Left lung (tissue), 10 donors: ENCODE results near the gene MRPL10. TPM values are rescaled to one million over a fixed set of nuclear protein-coding genes. Genes with fewer than 3 reads are reported as not detected.

Source experiments
- ATAC-seq: fragments of 200-7000 bp; cut with Tn5 transposase; one replicate; pipeline ENCODE4 v1.9.1; 2020; ENCODE audit warnings: moderate library complexity
- DNase-seq, 4 donors: peaks; one replicate each; pipeline ENCODE4 v3.0.0-alpha.2; 2013 to 2020
- H3K27ac ChIP-seq, 2 donors: fragments of 200-600 bp; sonication (generic) in 1 of 2; one replicate each; pipeline versions ENCODE4 v1.5.0 to v1.8.0; 2020 to 2021
- H3K27me3 ChIP-seq, 2 donors: fragments of 200-600 bp; sonication (generic) in 1 of 2; one replicate each; pipeline versions ENCODE4 v1.5.0 to v1.8.0; 2020 to 2021
- H3K36me3 ChIP-seq, 2 donors: fragments of 200-600 bp; sonication (generic) in 1 of 2; one replicate each; pipeline versions ENCODE4 v1.5.0 to v1.8.0; 2020 to 2021
- H3K4me1 ChIP-seq, 2 donors: fragments of 200-600 bp; one replicate each; pipeline ENCODE4 v1.8.0; 2021
- H3K4me3 ChIP-seq, 2 donors: fragments of 200-600 bp; sonication (generic) in 1 of 2; one replicate each; pipeline versions ENCODE4 v1.5.0 to v1.8.0; 2020 to 2021; ENCODE audit warnings: mild to moderate bottlenecking in 1 of 2
- H3K9me3 ChIP-seq, 2 donors: fragments of 200-600 bp; sonication (generic) in 1 of 2; one replicate each; pipeline versions ENCODE4 v1.5.0 to v1.8.0; 2020 to 2021
- intact Hi-C, 2 donors: fragments of 100-400 bp; cut with DNase I; formaldehyde crosslinking; loops; one replicate each; pipeline versions ENCODE4 v1.11.2 to v1.14.2; 2022
- polyA plus RNA-seq, 6 donors: library from polyadenylated mRNA; unstranded; fragments of 120-200 nt; gene quantifications; one replicate each; pipeline ENCODE4 v1.2.1, GENCODE V29; 2013; ENCODE audit not compliant: insufficient read length in 6 of 6
- total RNA-seq, 2 donors: library from RNA; stranded (reverse); fragmentation: NEBNext Ultra II Directional; extraction: Animal tissue kit (Norgen Biotek cat#: 25700); gene quantifications; one replicate each; pipeline ENCODE4 v1.2.1, GENCODE V29; 2021
- TF ChIP-seq, protein P1 (sequence below), 2 donors: fragments of 200-600 bp; sonication (generic) in 1 of 2; IDR thresholded peaks; one replicate each; pipeline versions ENCODE4 v1.5.0 to v1.8.0; 2021; ENCODE audit warnings: antibody characterized with exemption in 2 of 2
- donor health status: DM: no; HTN: yes; CAD: no.
- donor health status: DM: no; HTN: no; CAD: no.

Gene MRPL10
- total and polyA plus RNA-seq, 8 donors = 26.2 to 55.7 (median 50.6) TPM

- no peaks in the 10 kb centered on the region for H3K27me3 ChIP-seq
- no peak overlapping the region for H3K4me3 ChIP-seq
- intact Hi-C loops = no loop called here
- H3K36me3 ChIP-seq = peaks cover 0 to 32% of the 10 kb centered on the region in 2 donors
- peak overlapping the region; percentile 26 to 60 for H3K27ac ChIP-seq
- TF ChIP-seq, protein P1, sequence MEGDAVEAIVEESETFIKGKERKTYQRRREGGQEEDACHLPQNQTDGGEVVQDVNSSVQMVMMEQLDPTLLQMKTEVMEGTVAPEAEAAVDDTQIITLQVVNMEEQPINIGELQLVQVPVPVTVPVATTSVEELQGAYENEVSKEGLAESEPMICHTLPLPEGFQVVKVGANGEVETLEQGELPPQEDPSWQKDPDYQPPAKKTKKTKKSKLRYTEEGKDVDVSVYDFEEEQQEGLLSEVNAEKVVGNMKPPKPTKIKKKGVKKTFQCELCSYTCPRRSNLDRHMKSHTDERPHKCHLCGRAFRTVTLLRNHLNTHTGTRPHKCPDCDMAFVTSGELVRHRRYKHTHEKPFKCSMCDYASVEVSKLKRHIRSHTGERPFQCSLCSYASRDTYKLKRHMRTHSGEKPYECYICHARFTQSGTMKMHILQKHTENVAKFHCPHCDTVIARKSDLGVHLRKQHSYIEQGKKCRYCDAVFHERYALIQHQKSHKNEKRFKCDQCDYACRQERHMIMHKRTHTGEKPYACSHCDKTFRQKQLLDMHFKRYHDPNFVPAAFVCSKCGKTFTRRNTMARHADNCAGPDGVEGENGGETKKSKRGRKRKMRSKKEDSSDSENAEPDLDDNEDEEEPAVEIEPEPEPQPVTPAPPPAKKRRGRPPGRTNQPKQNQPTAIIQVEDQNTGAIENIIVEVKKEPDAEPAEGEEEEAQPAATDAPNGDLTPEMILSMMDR (IDR thresholded peaks at IDR 0.05) = no peak
- ATAC-seq = no peak
- H3K4me1 ChIP-seq = peaks cover 13 to 45% of the 10 kb centered on the region in 2 donors
- H3K9me3 ChIP-seq = no peaks in the 10 kb centered on the region
- DNase-seq = no peak
Observed at GRCh38 chr17:47834756-47835155, 3.4 kb upstream of the MRPL10 start.

GRCh38 chr17:47831934-47832327, 590 bp upstream of the MRPL10 start:
- TF ChIP-seq, protein P1 (IDR thresholded peaks at IDR 0.05) = no peak
- H3K27ac ChIP-seq = peak overlapping the region in 1 of 2 donors; percentile 81
- ATAC-seq (peak; percentile 21), DNase-seq (no peak)
- H3K4me3 ChIP-seq = peak overlapping the region; percentile 61 to 89
- H3K9me3 ChIP-seq = no peaks in the 10 kb centered on the region
- H3K36me3 ChIP-seq = peaks cover 0 to 37% of the 10 kb centered on the region in 2 donors
- intact Hi-C loops = no loop called here
- peaks cover 13 to 41% of the 10 kb centered on the region in 2 donors for H3K4me1 ChIP-seq
- H3K27me3 ChIP-seq = no peaks in the 10 kb centered on the region

DNA sequence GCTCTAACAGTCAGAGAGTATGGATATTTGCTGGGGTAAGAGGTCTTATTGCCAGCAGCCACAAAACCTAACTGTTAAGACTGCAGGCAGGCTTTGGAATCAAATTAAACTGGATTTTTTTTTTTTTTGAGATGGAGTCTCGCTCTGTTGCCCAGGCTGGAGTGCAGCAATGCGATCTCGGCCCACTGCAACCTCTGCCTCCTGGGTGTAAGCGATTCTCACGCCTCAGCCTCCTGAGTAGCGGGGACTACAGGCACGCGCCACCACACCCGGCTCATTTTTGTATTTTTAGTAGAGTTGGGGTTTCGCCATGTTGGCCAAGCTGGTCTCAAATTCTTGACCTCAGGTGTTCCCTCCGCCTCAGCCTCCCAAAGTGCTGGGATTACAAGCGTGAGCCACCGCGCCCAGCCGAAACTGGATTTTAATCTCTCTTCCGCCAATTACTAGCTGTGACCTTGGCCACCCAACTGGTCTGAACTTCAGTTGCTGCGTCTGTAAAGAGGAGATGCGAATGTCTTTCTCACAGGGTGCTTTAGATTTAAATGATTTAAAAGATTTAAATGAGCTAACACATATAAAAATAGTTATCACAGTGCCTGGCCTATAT, 842 bp downstream of the MRPL10 start:
- peaks cover 0 to 37% of the 10 kb centered on the region in 2 donors for H3K36me3 ChIP-seq
- peak overlapping the region; percentile 28 to 81 for H3K27ac ChIP-seq
- H3K9me3 ChIP-seq = no peaks in the 10 kb centered on the region
- DNase-seq (no peak), ATAC-seq (no peak)
- TF ChIP-seq, protein P1 (IDR thresholded peaks at IDR 0.05) = no peak
- intact Hi-C loops = no loop called here
- peak overlapping the region; percentile 61 to 89 for H3K4me3 ChIP-seq
- H3K4me1 ChIP-seq = peaks cover 13 to 38% of the 10 kb centered on the region in 2 donors
- H3K27me3 ChIP-seq = no peaks in the 10 kb centered on the region

DNA sequence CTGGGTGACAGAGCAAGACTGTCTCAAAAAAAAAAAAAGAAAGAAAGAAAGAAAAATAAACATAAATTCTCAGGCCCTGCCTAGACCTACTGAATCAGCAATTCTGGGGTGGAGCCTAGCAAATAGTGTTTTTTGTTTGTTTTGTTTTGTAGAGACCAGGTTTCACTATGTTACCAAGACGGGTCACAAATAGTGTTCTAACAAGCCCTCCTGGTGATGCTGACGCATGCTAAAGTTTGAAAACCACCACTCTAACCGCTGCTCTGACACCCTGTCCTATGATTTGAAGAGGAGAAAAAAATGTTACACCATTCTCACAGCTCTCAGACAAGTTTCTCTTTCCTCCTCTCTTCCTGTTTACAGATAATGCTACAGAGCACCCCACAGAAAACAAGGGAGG, 1.5 kb downstream of the MRPL10 start:
- Histone ChIP-seq H3K9me3 (no peaks in the 10 kb centered on the region), H3K27me3 (no peaks in the 10 kb centered on the region), H3K4me1 (peaks cover 13 to 35% of the 10 kb centered on the region in 2 donors), H3K27ac (peak overlapping the region in 1 of 2 donors; percentile 81), H3K36me3 (peaks cover 0 to 42% of the 10 kb centered on the region in 2 donors), H3K4me3 (no peak overlapping the region)
- intact Hi-C loops = no loop called here
- ATAC-seq (no peak), DNase-seq (no peak)
- TF ChIP-seq, protein P1 (IDR thresholded peaks at IDR 0.05) = no peak

GRCh38 chr17:47823519-47823918, 7.8 kb downstream of the MRPL10 start:
- DNase-seq (no peak), ATAC-seq (no peak)
- H3K9me3 ChIP-seq = no peaks in the 10 kb centered on the region
- H3K4me3 ChIP-seq = no peak overlapping the region
- H3K27ac ChIP-seq = no peak overlapping the region
- intact Hi-C loops = no loop called here
- H3K36me3 ChIP-seq = peaks cover 0 to 68% of the 10 kb centered on the region in 2 donors
- no peaks in the 10 kb centered on the region for H3K27me3 ChIP-seq
- peaks cover 18 to 29% of the 10 kb centered on the region in 2 donors for H3K4me1 ChIP-seq
- TF ChIP-seq, protein P1 (IDR thresholded peaks at IDR 0.05) = no peak
